HG03520 (cell line): Measurements from ENCODE around the gene CCDC146.
"Not testable (repeated sequence)": the region's sequence is repeated elsewhere in the genome, so short reads cannot be mapped to it uniquely, and the experiment has no call there.

Source experiments
- ATAC-seq: cut with Tn5 transposase; IDR thresholded peaks from one replicate; pipeline ENCODE4 v1.9.1; 2021; ENCODE audit warnings: mild to moderate bottlenecking, moderate library complexity; ENCODE audit not compliant: unreplicated experiment

Gene CCDC146

GRCh38 chr7:77197141-77197540 is 74.7 kb downstream of the CCDC146 start:
- ATAC-seq = no peak

GRCh38 chr7:77199013-77199966 is 76.9 kb downstream of the CCDC146 start, which contains the start of gene FGL2:
FGL2 (minus strand) TSS chr7:77199819; CDS start chr7:77199793, 26 bp downstream.
- ATAC-seq = no peak

GRCh38 chr7:77200542-77200941 is 78.1 kb downstream of the CCDC146 start:
- ATAC-seq = no peak

GRCh38 chr7:77202481-77202976 is 80.1 kb downstream of the CCDC146 start:
- ATAC-seq = peak; percentile 95

- no peak for ATAC-seq
These were observed 83.3 kb downstream of the CCDC146 start for GRCh38 chr7:77205706-77206105.

- ATAC-seq = no peak
These were observed 86.0 kb downstream of the CCDC146 start for GRCh38 chr7:77208416-77208815.

- ATAC-seq = no peak
These were observed 87.2 kb downstream of the CCDC146 start for GRCh38 chr7:77209479-77210139.

GRCh38 chr7:77216181-77216845 is 93.9 kb downstream of the CCDC146 start:
- no peak for ATAC-seq

GRCh38 chr7:77217474-77218185 is 95.2 kb downstream of the CCDC146 start:
- no peak for ATAC-seq

GRCh38 chr7:77219701-77220331 is 97.4 kb downstream of the CCDC146 start:
- ATAC-seq = not testable (repeated sequence)

- no peak for ATAC-seq
These were observed 99.7 kb downstream of the CCDC146 start for GRCh38 chr7:77222065-77222464.

- ATAC-seq = no peak
These were observed 100.4 kb downstream of the CCDC146 start for GRCh38 chr7:77222819-77223218.

GRCh38 chr7:77223261-77223660 is 100.8 kb downstream of the CCDC146 start:
- no peak for ATAC-seq

- ATAC-seq = no peak
These were observed 104.0 kb downstream of the CCDC146 start for GRCh38 chr7:77226357-77226839.

GRCh38 chr7:77228795-77229194 is 106.4 kb downstream of the CCDC146 start:
- not testable (repeated sequence) for ATAC-seq

GRCh38 chr7:77232467-77232866 is 110.1 kb downstream of the CCDC146 start:
- ATAC-seq = no peak

- no peak for ATAC-seq
These were observed 112.9 kb downstream of the CCDC146 start for GRCh38 chr7:77235276-77235675.

- no peak for ATAC-seq
These were observed 116.3 kb downstream of the CCDC146 start for GRCh38 chr7:77238703-77239136.

GRCh38 chr7:77239471-77239870 is 117.1 kb downstream of the CCDC146 start:
- no peak for ATAC-seq

GRCh38 chr7:77242068-77242467 is 119.7 kb downstream of the CCDC146 start:
- no peak for ATAC-seq
